C4-2B (cell line): ENCODE results near the gene GSS.
"Not testable (repeated sequence)": the region's sequence is repeated elsewhere in the genome, so short reads cannot be mapped to it uniquely, and the experiment has no call there.

ENCODE experiments used
- ZFX ChIP-seq: fragments of 450-650 bp; IDR thresholded peaks from 2 replicates; pipeline ENCODE4 v1.6.1; 2017
- TF ChIP-seq, protein P1 (sequence below): fragments of 450-650 bp; conservative IDR thresholded peaks from 2 replicates; pipeline ENCODE4 v1.5.1; 2017; ENCODE audit warnings: mild to moderate bottlenecking

DNA sequence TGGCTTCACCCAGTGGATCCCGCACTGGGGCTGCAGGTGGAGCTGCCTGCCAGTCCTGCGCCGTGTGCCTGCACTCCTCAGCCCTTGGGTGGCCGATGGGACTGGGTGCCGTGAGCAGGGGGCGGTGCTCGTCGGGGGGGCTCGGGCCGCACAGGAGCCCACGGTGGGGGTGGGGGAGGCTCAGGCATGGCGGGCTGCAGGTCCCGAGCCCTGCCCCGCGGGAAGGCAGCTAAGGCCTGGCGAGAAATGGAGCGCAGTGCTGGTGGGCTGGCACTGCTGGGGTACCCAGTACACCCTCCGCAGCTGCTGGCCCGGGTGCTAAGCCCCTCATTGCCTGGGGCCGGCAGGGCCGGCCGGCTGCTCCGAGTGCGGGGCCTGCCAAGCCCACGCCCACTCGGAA is 56.9 kb downstream of the GSS start:
- TF ChIP-seq, protein P1, sequence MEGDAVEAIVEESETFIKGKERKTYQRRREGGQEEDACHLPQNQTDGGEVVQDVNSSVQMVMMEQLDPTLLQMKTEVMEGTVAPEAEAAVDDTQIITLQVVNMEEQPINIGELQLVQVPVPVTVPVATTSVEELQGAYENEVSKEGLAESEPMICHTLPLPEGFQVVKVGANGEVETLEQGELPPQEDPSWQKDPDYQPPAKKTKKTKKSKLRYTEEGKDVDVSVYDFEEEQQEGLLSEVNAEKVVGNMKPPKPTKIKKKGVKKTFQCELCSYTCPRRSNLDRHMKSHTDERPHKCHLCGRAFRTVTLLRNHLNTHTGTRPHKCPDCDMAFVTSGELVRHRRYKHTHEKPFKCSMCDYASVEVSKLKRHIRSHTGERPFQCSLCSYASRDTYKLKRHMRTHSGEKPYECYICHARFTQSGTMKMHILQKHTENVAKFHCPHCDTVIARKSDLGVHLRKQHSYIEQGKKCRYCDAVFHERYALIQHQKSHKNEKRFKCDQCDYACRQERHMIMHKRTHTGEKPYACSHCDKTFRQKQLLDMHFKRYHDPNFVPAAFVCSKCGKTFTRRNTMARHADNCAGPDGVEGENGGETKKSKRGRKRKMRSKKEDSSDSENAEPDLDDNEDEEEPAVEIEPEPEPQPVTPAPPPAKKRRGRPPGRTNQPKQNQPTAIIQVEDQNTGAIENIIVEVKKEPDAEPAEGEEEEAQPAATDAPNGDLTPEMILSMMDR, result not testable (repeated sequence)
- TF ChIP-seq ZFX, result not testable (repeated sequence)
